Endothelial cell of umbilical vein (primary cell): ENCODE results near the gene AP5B1.

Source experiments
- CTCF ChIP-seq, 2 donors: IDR thresholded peaks; 1 replicate in 1 of 2; 2 replicates in 1 of 2; pipeline ENCODE4 v1.5.1; 2011; ENCODE audit warnings: low read length in 2 of 2, mild to moderate bottlenecking in 2 of 2, moderate library complexity in 2 of 2, control low read depth in 1 of 2, inconsistent platforms in 1 of 2, low read depth in 1 of 2; ENCODE audit not compliant: insufficient read depth in 1 of 2; ENCODE audit errors: extremely low read depth in 1 of 2
- FOS ChIP-seq: IDR thresholded peaks from 2 replicates; pipeline ENCODE4 v1.6.1; 2011; ENCODE audit warnings: mild to moderate bottlenecking, low read length, moderate library complexity, borderline replicate concordance; ENCODE audit not compliant: insufficient read depth

DNA sequence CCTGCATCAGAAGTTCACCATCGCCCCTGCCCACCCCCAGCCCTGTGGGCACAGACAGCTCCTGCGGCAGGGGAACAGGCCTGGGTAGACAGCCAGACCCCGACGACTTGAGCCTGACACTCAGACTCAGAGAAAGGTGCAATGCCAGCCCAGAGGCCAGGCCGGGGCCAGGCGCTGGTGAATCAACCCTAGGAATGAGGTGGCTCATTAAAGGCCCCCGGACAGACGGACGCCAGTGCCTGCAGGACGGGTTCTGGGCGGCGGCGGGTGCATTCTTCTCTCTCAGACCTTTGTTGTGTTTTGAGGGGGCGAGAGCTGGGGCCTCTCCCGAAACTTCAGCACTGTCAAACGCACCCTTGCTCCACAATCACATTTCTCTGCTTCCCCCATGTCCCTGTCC is 11.7 kb upstream of the AP5B1 start:
- TF ChIP-seq CTCF (IDR thresholded peaks at IDR 0.05; ENCODE audit: extremely low read depth in 1 of 2, insufficient read depth in 1 of 2, low read depth in 1 of 2, low read length in 2 of 2) (no peak), FOS (no peak)
